Measurements from ENCODE around the gene TMEM132D. TPM values are rescaled to one million over a fixed set of nuclear protein-coding genes. Genes with fewer than 3 reads are reported as not detected.

TMEM132D gene
- total RNA-seq, 1 donor = not detected

- no peak overlapping the region for H3K4me2 ChIP-seq (ENCODE audit: insufficient read depth, low read length)
- no peak overlapping the region for H3K4me3 ChIP-seq (ENCODE audit: insufficient read depth, low read length)
- H4K20me1 ChIP-seq (ENCODE audit: insufficient read depth, low read length) = no peaks in the 10 kb centered on the region
- H3K27ac ChIP-seq (ENCODE audit: low read depth, low read length) = no peak overlapping the region
- H3K4me1 ChIP-seq (ENCODE audit: insufficient read depth, low read length) = no peaks in the 10 kb centered on the region
- no peak overlapping the region for H2AFZ ChIP-seq (ENCODE audit: low read length)
- H3K9me3 ChIP-seq (ENCODE audit: low read depth, low read length) = peaks cover 4% of the 10 kb centered on the region
- no peak for TF ChIP-seq CTCF (IDR thresholded peaks at IDR 0.05; ENCODE audit: extremely low read depth, low read depth, low read length)
- no peak for DNase-seq (ENCODE audit: insufficient read length, low spot score, missing footprints)
- no peaks in the 10 kb centered on the region for H3K79me2 ChIP-seq (ENCODE audit: insufficient read depth, low read length)
- no peaks in the 10 kb centered on the region for H3K36me3 ChIP-seq (ENCODE audit: insufficient read depth, low read length)
- H3K27me3 ChIP-seq (ENCODE audit: insufficient read depth, low read length) = no peaks in the 10 kb centered on the region
These were observed 672.8 kb downstream of the TMEM132D start for GRCh38 chr12:129230995-129231394.

DNA sequence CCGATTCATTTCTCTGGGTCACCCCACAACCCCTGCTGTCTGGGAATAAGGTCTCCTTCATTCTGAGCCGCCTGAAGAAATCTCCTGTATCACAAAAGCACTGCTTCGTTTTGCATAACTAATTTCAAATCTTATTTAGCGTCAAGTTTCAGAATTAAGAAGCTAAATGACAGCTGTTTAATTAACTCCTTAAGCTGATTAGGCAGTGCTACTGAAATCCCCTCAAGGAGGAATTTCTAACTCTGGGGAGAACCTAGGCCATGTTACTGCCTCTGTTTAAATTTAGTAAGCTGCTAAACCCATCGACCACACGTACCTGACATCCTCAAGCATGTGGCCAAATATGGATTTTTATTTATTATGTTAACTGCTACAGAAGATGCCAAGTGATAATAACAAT is 677.0 kb downstream of the TMEM132D start:
- no peaks in the 10 kb centered on the region for H3K4me1 ChIP-seq (ENCODE audit: insufficient read depth, low read length)
- H3K27me3 ChIP-seq (ENCODE audit: insufficient read depth, low read length) = no peaks in the 10 kb centered on the region
- H3K36me3 ChIP-seq (ENCODE audit: insufficient read depth, low read length) = no peaks in the 10 kb centered on the region
- no peak overlapping the region for H3K4me3 ChIP-seq (ENCODE audit: insufficient read depth, low read length)
- H3K9me3 ChIP-seq (ENCODE audit: low read depth, low read length) = peaks cover 7% of the 10 kb centered on the region
- no peak overlapping the region for H3K27ac ChIP-seq (ENCODE audit: low read depth, low read length)
- no peak for DNase-seq (ENCODE audit: insufficient read length, low spot score, missing footprints)
- no peak for TF ChIP-seq CTCF (IDR thresholded peaks at IDR 0.05; ENCODE audit: extremely low read depth, low read depth, low read length)
- no peaks in the 10 kb centered on the region for H4K20me1 ChIP-seq (ENCODE audit: insufficient read depth, low read length)
- H3K79me2 ChIP-seq (ENCODE audit: insufficient read depth, low read length) = no peaks in the 10 kb centered on the region
- no peak overlapping the region for H2AFZ ChIP-seq (ENCODE audit: low read length)
- no peak overlapping the region for H3K4me2 ChIP-seq (ENCODE audit: insufficient read depth, low read length)

- peaks cover 7% of the 10 kb centered on the region for H3K9me3 ChIP-seq (ENCODE audit: low read depth, low read length)
- no peak overlapping the region for H3K4me2 ChIP-seq (ENCODE audit: insufficient read depth, low read length)
- H3K79me2 ChIP-seq (ENCODE audit: insufficient read depth, low read length) = no peaks in the 10 kb centered on the region
These were observed 677.8 kb downstream of the TMEM132D start for GRCh38 chr12:129226005-129226404.

DNA sequence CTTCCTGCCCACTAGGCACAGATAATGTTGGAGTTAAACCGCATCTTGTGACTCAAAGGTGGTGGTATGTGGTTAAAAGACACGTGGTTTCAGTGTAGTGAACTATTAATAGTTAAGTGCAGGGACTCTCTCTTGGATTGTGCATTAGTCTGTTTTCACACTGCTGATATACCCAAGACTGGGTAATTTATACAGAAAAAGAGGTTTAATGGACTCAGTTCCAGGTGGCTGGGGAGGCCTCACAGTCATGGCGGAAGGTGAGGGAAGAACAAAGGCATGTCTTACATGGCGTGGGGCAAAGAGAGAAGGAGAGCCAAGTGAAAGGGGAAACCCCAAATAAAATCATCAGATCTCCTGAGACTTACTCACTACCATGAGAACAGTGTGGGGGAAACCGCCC is 688.3 kb downstream of the TMEM132D start:
- DNase-seq (ENCODE audit: insufficient read length, low spot score, missing footprints) = no peak
- no peak overlapping the region for H2AFZ ChIP-seq (ENCODE audit: low read length)
- H3K4me2 ChIP-seq (ENCODE audit: insufficient read depth, low read length) = no peak overlapping the region
- H3K27ac ChIP-seq (ENCODE audit: low read depth, low read length) = no peak overlapping the region
- no peaks in the 10 kb centered on the region for H3K36me3 ChIP-seq (ENCODE audit: insufficient read depth, low read length)
- H3K9me3 ChIP-seq (ENCODE audit: low read depth, low read length) = no peaks in the 10 kb centered on the region
- no peak overlapping the region for H3K4me3 ChIP-seq (ENCODE audit: insufficient read depth, low read length)
- no peaks in the 10 kb centered on the region for H4K20me1 ChIP-seq (ENCODE audit: insufficient read depth, low read length)
- no peaks in the 10 kb centered on the region for H3K4me1 ChIP-seq (ENCODE audit: insufficient read depth, low read length)
- H3K79me2 ChIP-seq (ENCODE audit: insufficient read depth, low read length) = no peaks in the 10 kb centered on the region
- no peak for TF ChIP-seq CTCF (IDR thresholded peaks at IDR 0.05; ENCODE audit: extremely low read depth, low read depth, low read length)
- H3K27me3 ChIP-seq (ENCODE audit: insufficient read depth, low read length) = no peaks in the 10 kb centered on the region

More at GRCh38 chr12:129226005-129226404, 677.8 kb downstream of the TMEM132D start:
- TF ChIP-seq CTCF (IDR thresholded peaks at IDR 0.05; ENCODE audit: extremely low read depth, low read depth, low read length) = no peak
- no peak overlapping the region for H3K4me3 ChIP-seq (ENCODE audit: insufficient read depth, low read length)
- H2AFZ ChIP-seq (ENCODE audit: low read length) = no peak overlapping the region
- H4K20me1 ChIP-seq (ENCODE audit: insufficient read depth, low read length) = no peaks in the 10 kb centered on the region
- no peaks in the 10 kb centered on the region for H3K36me3 ChIP-seq (ENCODE audit: insufficient read depth, low read length)
- H3K4me1 ChIP-seq (ENCODE audit: insufficient read depth, low read length) = no peaks in the 10 kb centered on the region
- H3K27me3 ChIP-seq (ENCODE audit: insufficient read depth, low read length) = no peaks in the 10 kb centered on the region
- H3K27ac ChIP-seq (ENCODE audit: low read depth, low read length) = no peak overlapping the region
- DNase-seq (ENCODE audit: insufficient read length, low spot score, missing footprints) = no peak

All from osteoblast (primary cell).